H9 (cell line): Measurements from ENCODE around the gene CCDC78. TPM values are rescaled to one million over a fixed set of nuclear protein-coding genes. Genes with fewer than 3 reads are reported as not detected.

ENCODE experiments used
- DNase-seq: peaks from one replicate; pipeline ENCODE4 v3.0.0-alpha.2; 2017
- H2AFZ ChIP-seq: one replicate; pipeline ENCODE4 v1.6.1; 2013; ENCODE audit warnings: mild to moderate bottlenecking, low read length, control low read depth, moderate library complexity
- H2AK5ac ChIP-seq: 2 replicates; pipeline ENCODE4 v1.6.1; 2013; ENCODE audit warnings: low read length, control low read depth, mixed read lengths; ENCODE audit not compliant: insufficient read length
- H2BK120ac ChIP-seq: one replicate; pipeline ENCODE4 v1.6.1; 2013; ENCODE audit warnings: low read depth, mild to moderate bottlenecking, low read length, control low read depth, inconsistent platforms; ENCODE audit not compliant: poor library complexity, severe bottlenecking
- H2BK12ac ChIP-seq: 2 replicates; pipeline ENCODE4 v1.6.1; 2013; ENCODE audit warnings: low read length, control low read depth, mixed read lengths, low read depth; ENCODE audit not compliant: insufficient read length
- H2BK15ac ChIP-seq: 2 replicates; pipeline ENCODE4 v1.6.1; 2013; ENCODE audit warnings: low read depth, low read length, control low read depth
- H2BK20ac ChIP-seq: one replicate; pipeline ENCODE4 v1.6.1; 2013; ENCODE audit warnings: low read depth, mild to moderate bottlenecking, low read length, control low read depth, inconsistent platforms; ENCODE audit not compliant: poor library complexity, severe bottlenecking
- H2BK5ac ChIP-seq: 2 replicates; pipeline ENCODE4 v1.6.1; 2013; ENCODE audit warnings: low read length, control low read depth, mixed read lengths; ENCODE audit not compliant: insufficient read length
- H3K14ac ChIP-seq: 2 replicates; pipeline ENCODE4 v1.6.1; 2013; ENCODE audit warnings: low read length, control low read depth; ENCODE audit not compliant: insufficient read depth
- H3K18ac ChIP-seq: 2 replicates; pipeline ENCODE4 v1.6.1; 2013; ENCODE audit warnings: low read depth, mild to moderate bottlenecking, mixed read lengths, low read length, control low read depth; ENCODE audit not compliant: insufficient read length
- H3K23ac ChIP-seq: 2 replicates; pipeline ENCODE4 v1.6.1; 2013; ENCODE audit warnings: low read length, control low read depth, mixed read lengths, low read depth; ENCODE audit not compliant: insufficient read length
- H3K23me2 ChIP-seq: 2 replicates; pipeline ENCODE4 v1.6.1; 2013; ENCODE audit warnings: low read depth, mild to moderate bottlenecking, mixed read lengths, low read length, control low read depth; ENCODE audit not compliant: insufficient read length, poor library complexity, severe bottlenecking
- H3K27ac ChIP-seq: 2 replicates; pipeline ENCODE4 v1.5.1; 2013; ENCODE audit warnings: low read length, control low read depth, mixed read lengths, low read depth; ENCODE audit not compliant: insufficient read length
- H3K27me3 ChIP-seq: 2 replicates; pipeline ENCODE4 v1.6.1; 2013; ENCODE audit warnings: low read length, control low read depth, inconsistent platforms; ENCODE audit not compliant: insufficient read depth
- H3K4ac ChIP-seq: 2 replicates; pipeline ENCODE4 v1.6.1; 2013; ENCODE audit warnings: low read depth, mild to moderate bottlenecking, control low read depth, inconsistent platforms, low read length, moderate library complexity
- H3K4me1 ChIP-seq: 2 replicates; pipeline ENCODE4 v1.6.1; 2013; ENCODE audit warnings: low read length, control low read depth, inconsistent platforms; ENCODE audit not compliant: insufficient read depth
- H3K4me2 ChIP-seq: 2 replicates; pipeline ENCODE4 v1.6.1; 2013; ENCODE audit warnings: low read length, control low read depth, mixed read lengths; ENCODE audit not compliant: insufficient read length, insufficient read depth
- H3K56ac ChIP-seq: 2 replicates; pipeline ENCODE4 v1.6.1; 2013; ENCODE audit warnings: low read depth, mild to moderate bottlenecking, mixed read lengths, low read length, control low read depth; ENCODE audit not compliant: insufficient read length
- H3K79me1 ChIP-seq: 2 replicates; pipeline ENCODE4 v1.6.1; 2013; ENCODE audit warnings: low read depth, mild to moderate bottlenecking, moderate library complexity, low read length, control low read depth, inconsistent platforms; ENCODE audit not compliant: insufficient read depth, poor library complexity, severe bottlenecking
- H3K79me2 ChIP-seq: 2 replicates; pipeline ENCODE4 v1.6.1; 2013; ENCODE audit warnings: low read length, control low read depth, inconsistent platforms; ENCODE audit not compliant: insufficient read depth
- H3K9ac ChIP-seq: 2 replicates; pipeline ENCODE4 v1.6.1; 2013; ENCODE audit warnings: low read length, control low read depth, mixed read lengths; ENCODE audit not compliant: insufficient read length; ENCODE audit errors: extremely low read depth
- H3K9me3 ChIP-seq: one replicate; pipeline ENCODE4 v1.6.1; 2013; ENCODE audit warnings: low read depth, low read length, inconsistent platforms; ENCODE audit not compliant: control insufficient read depth
- H3T11ph ChIP-seq: one replicate; pipeline ENCODE4 v1.6.1; 2013; ENCODE audit warnings: mild to moderate bottlenecking, low read length, control low read depth, inconsistent platforms
- H4K20me1 ChIP-seq: one replicate; pipeline ENCODE4 v1.6.1; 2013; ENCODE audit not compliant: control insufficient read depth, insufficient read length, insufficient read depth
- H4K5ac ChIP-seq: 2 replicates; pipeline ENCODE4 v1.6.1; 2013; ENCODE audit warnings: low read depth, mild to moderate bottlenecking, mixed read lengths, low read length, control low read depth; ENCODE audit not compliant: insufficient read length
- H4K8ac ChIP-seq: replicated peaks from 2 replicates; pipeline ENCODE4 v1.6.1; 2013; ENCODE audit warnings: low read length, control low read depth, mixed read lengths, low read depth; ENCODE audit not compliant: insufficient read length
- H4K91ac ChIP-seq: 2 replicates; pipeline ENCODE4 v1.6.1; 2013; ENCODE audit warnings: low read depth, mild to moderate bottlenecking, moderate library complexity, mixed read lengths, low read length, control low read depth; ENCODE audit not compliant: insufficient read length
- H3K27ac Mint-ChIP-seq, 3 experiments: 2 replicates in 2 of 3; 3 replicates in 1 of 3; pipeline ENCODE4 v1.8.0; 2020 to 2021; ENCODE audit warnings: mixed read lengths in 3 of 3, mild to moderate bottlenecking in 1 of 3, moderate library complexity in 1 of 3
- H3K27me3 Mint-ChIP-seq: 2 replicates; pipeline ENCODE4 v1.8.0; 2021; ENCODE audit warnings: low read depth, mild to moderate bottlenecking, moderate library complexity, mixed read lengths
- H3K36me3 Mint-ChIP-seq, 3 experiments: 2 replicates in 2 of 3; 3 replicates in 1 of 3; pipeline ENCODE4 v1.8.0; 2020 to 2021; ENCODE audit warnings: low read depth in 3 of 3, mixed read lengths in 3 of 3; ENCODE audit not compliant: insufficient read depth in 1 of 3
- H3K4me1 Mint-ChIP-seq, 2 experiments: 2 replicates each; pipeline ENCODE4 v1.8.0; 2020; ENCODE audit warnings: mixed read lengths in 2 of 2
- H3K4me3 Mint-ChIP-seq, 2 experiments: 2 replicates in 1 of 2; 3 replicates in 1 of 2; pipeline ENCODE4 v1.8.0; 2020 to 2021; ENCODE audit warnings: mild to moderate bottlenecking in 2 of 2, mixed read lengths in 2 of 2, moderate library complexity in 1 of 2
- H3K9me3 Mint-ChIP-seq, 2 experiments: 2 replicates in 1 of 2; 3 replicates in 1 of 2; pipeline ENCODE4 v1.8.0; 2020; ENCODE audit warnings: mild to moderate bottlenecking in 2 of 2, mixed read lengths in 2 of 2, moderate library complexity in 1 of 2
- CTCF ChIP-seq: fragments of 200-600 bp; sonication (generic); conservative IDR thresholded peaks from 3 replicates; pipeline ENCODE4 v1.8.0; 2021; ENCODE audit warnings: antibody characterized with exemption, mild to moderate bottlenecking
- WGBS: extraction: QIAGEN DNeasy Blood & Tissue Kit; methylation state at CpG from one replicate; pipeline ENCODE4 v1.1.7; 2013; ENCODE audit warnings: missing lambda C conversion rate, low lambda C conversion rate, mixed read lengths; ENCODE audit not compliant: insufficient read length; ENCODE audit errors: extremely low coverage; 5-methylcytosine and 5-hydroxymethylcytosine counted together
- total RNA-seq: library from RNA; stranded (reverse); gene quantifications from 2 replicates; pipeline ENCODE4 v1.2.1, GENCODE V29; 2021

Gene CCDC78
- total RNA-seq, 1 experiment from 2014 or later, result 12.1 TPM

- no peak overlapping the region for H4K8ac ChIP-seq
- H2BK15ac ChIP-seq, result no peak overlapping the region
- no peak overlapping the region for H3K4me2 ChIP-seq
- H2BK20ac ChIP-seq, result no peak overlapping the region
- H3K27ac ChIP-seq, result no peak overlapping the region
- no peak overlapping the region for H3K4me3 Mint-ChIP-seq
- H3K79me2 ChIP-seq, result no peaks in the 10 kb centered on the region
- TF ChIP-seq CTCF, result no peak
- no peaks in the 10 kb centered on the region for H3K9me3 ChIP-seq
- no CpG with 5 or more reads among the region's 18 CpGs for whole genome bisulfite sequencing
- H3K4me1 ChIP-seq, result no peaks in the 10 kb centered on the region
- no peak overlapping the region for H3T11ph ChIP-seq
- H3K23ac ChIP-seq, result no peak overlapping the region
- H3K14ac ChIP-seq, result no peak overlapping the region
- H2AFZ ChIP-seq, result no peak overlapping the region
- H4K5ac ChIP-seq, result no peak overlapping the region
- H2BK12ac ChIP-seq, result no peak overlapping the region
- H3K4ac ChIP-seq, result no peak overlapping the region
- no peak overlapping the region for H4K91ac ChIP-seq
- no peak overlapping the region for H3K56ac ChIP-seq
- no peak overlapping the region for H2BK120ac ChIP-seq
- no peaks in the 10 kb centered on the region for H3K36me3 Mint-ChIP-seq
- no peaks in the 10 kb centered on the region; a peak in 1 of 5 replicates for H3K9me3 Mint-ChIP-seq
- H3K79me1 ChIP-seq, result no peaks in the 10 kb centered on the region
- no peak overlapping the region for H3K27ac Mint-ChIP-seq
- H3K27me3 ChIP-seq, result no peaks in the 10 kb centered on the region
- DNase-seq, result no peak
- no peak overlapping the region for H2BK5ac ChIP-seq
- H2AK5ac ChIP-seq, result no peak overlapping the region
- no peaks in the 10 kb centered on the region for H4K20me1 ChIP-seq
- H3K9ac ChIP-seq, result no peak overlapping the region
- H3K27me3 Mint-ChIP-seq, result peaks cover 18% of the 10 kb centered on the region
- no peaks in the 10 kb centered on the region for H3K23me2 ChIP-seq
- no peak overlapping the region for H3K18ac ChIP-seq
- H3K4me1 Mint-ChIP-seq, result peaks cover 0 to 2% of the 10 kb centered on the region in 2 experiments; a peak in 1 of 4 replicates
Observed at GRCh38 chr16:772959-773358, 46.7 kb upstream of the CCDC78 start.
